Coronary artery (tissue), 2 donors: ENCODE results near the gene PTEN.
"Not testable (repeated sequence)": the region's sequence is repeated elsewhere in the genome, so short reads cannot be mapped to it uniquely, and the experiment has no call there.

Source experiments
- DNase-seq: peaks from one replicate; pipeline ENCODE4 v3.0.0-alpha.2; 2017; ENCODE audit warnings: low spot score
- H3K27ac ChIP-seq, 2 donors: fragments of 200-600 bp; sonication (generic); one replicate each; pipeline ENCODE4 v1.5.1; 2016 to 2019
- H3K4me3 ChIP-seq: fragments of 200-600 bp; sonication (generic); 2 replicates; pipeline ENCODE4 v1.5.1; 2016; ENCODE audit warnings: mild to moderate bottlenecking, moderate library complexity
- TF ChIP-seq, protein P1 (sequence below): fragments of 200-600 bp; sonication (generic); IDR thresholded peaks from one replicate; pipeline ENCODE4 v1.5.1; 2019; ENCODE audit warnings: antibody characterized with exemption

PTEN gene

DNA sequence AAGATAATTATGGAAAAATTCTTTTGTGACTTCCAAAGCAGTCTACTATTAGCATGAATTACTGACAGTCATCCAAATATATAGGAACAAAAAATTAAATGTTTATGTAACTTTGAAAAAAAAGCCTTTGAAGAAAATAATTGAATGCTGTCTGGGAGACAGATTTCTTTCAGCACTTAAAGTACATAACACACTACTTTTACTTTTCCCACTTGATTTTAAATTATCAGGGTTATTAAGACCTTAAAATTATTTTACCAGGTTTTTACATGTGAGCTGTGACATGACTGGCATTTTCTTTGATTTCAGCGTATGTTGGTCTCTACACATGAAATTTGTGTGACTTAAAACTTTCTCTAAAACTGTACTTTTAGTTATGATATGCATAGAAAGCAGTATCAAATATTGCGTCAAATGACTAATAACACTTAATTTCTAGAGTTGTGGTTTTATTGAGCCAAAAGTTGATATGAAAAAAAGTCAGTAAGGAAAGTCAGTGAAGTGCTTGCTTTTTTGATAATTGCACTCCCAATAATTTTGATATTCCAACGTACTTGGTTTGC is 3.1 kb downstream of the PTEN start:
- H3K4me3 ChIP-seq, result peak overlapping the region; percentile 92
- no peak for DNase-seq
- TF ChIP-seq, protein P1, sequence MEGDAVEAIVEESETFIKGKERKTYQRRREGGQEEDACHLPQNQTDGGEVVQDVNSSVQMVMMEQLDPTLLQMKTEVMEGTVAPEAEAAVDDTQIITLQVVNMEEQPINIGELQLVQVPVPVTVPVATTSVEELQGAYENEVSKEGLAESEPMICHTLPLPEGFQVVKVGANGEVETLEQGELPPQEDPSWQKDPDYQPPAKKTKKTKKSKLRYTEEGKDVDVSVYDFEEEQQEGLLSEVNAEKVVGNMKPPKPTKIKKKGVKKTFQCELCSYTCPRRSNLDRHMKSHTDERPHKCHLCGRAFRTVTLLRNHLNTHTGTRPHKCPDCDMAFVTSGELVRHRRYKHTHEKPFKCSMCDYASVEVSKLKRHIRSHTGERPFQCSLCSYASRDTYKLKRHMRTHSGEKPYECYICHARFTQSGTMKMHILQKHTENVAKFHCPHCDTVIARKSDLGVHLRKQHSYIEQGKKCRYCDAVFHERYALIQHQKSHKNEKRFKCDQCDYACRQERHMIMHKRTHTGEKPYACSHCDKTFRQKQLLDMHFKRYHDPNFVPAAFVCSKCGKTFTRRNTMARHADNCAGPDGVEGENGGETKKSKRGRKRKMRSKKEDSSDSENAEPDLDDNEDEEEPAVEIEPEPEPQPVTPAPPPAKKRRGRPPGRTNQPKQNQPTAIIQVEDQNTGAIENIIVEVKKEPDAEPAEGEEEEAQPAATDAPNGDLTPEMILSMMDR, result no peak
- peak overlapping the region; percentile 97 to 98 for H3K27ac ChIP-seq

DNA sequence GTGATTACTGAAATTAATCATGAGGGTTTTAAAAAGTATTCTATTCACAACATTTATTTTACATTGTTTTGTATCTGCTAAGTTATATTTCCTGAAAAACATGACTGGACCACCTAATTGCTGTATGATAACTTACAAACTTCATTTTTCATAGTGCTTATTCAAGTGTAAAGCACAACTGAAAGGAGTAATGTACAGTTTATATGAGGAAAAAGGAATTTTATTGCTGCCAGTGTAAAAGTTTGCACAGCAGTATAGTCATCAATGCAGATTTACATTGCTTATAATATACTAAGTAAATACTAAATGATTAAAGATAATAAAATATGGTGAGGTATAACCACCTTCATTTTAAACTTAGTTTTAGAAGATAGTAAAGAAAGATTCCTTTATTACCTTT is 4.0 kb downstream of the PTEN start:
- TF ChIP-seq, protein P1, result no peak
- H3K27ac ChIP-seq, result peak overlapping the region; percentile 97 to 98
- DNase-seq, result no peak

DNA sequence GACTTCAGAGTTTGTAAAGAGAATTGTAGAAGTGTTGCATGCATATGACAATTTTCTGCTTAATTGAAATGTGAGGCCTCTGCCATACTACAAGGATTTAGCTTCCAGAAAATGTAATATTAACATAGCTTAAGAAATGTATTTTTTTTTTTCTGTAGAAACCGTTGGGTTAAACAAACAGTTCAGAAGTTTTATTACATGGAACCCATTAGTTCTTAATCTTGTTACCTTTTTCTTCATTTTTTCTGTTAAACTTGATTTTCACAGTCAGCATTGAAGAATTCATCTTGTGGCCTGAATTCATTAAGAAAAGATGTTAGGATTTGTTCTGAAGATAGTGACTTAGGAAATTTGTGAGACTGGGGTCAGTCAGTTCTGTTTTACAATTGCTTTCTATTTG is 4.9 kb downstream of the PTEN start:
- Histone ChIP-seq H3K27ac (peak overlapping the region; percentile 27 to 98), H3K4me3 (peak overlapping the region; percentile 92)
- TF ChIP-seq, protein P1, result no peak
- no peak for DNase-seq

More for the DNA sequence above, 4.0 kb downstream of the PTEN start:
- H3K4me3 ChIP-seq, result peak overlapping the region; percentile 92

DNA sequence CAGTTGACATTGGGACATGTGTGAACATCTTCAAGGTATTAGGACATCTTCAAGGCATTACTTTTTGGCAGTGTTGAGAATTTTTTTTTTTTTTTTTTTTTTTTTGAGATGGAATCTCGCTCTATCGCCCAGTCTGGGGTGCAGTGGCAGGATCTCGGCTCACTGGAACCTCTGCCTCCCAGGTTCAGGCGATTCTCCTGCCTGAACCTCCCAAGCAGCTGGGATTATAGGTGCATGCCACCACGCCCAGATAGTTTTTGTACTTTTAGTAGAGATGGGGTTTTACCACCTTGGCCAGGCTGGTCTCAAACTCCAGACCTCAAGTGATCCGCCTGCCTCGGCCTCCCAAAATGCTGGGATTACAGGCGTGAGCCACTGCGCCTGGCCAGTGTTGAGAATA is 5.7 kb downstream of the PTEN start:
- DNase-seq, result not testable (repeated sequence)
- H3K4me3 ChIP-seq, result peak overlapping the region; percentile 92
- H3K27ac ChIP-seq, result peak overlapping the region; percentile 48 to 63

DNA sequence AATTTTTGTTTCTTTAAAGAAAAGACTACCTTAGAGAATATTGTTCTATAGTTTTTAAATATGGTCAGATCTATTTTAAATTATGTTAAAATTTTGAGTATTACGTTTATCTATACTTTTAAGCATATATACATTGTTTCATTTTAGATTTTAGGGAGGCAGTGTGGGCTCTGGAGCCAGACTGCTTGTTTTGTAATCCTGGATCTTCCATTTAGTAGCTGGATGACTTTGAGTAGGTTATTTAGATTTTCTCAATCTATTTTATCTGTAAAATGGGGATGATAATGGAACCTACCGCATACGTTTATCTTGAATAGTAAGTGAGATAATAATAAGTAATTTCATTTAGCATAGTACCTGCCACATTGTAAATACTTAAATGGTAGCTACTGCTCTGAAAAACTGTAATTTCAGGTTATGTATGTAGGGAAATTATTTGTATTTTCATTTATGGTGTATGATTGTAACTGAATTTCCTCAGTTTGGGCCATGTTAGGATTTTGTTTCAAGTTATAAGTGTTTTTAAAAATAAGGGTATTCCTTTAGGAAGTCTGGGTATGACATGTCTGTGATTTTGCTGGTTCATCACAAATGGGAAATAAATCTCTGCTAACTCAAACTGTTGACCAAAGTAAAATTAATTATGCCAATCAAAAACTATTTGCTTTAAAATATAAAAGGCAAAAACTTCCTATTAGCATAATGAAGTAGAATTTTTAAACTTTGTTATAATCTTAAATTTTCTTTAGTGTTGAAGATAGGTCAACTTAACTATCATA is 6.5 kb downstream of the PTEN start:
- no peak for DNase-seq
- H3K27ac ChIP-seq, result peak overlapping the region; percentile 36 to 48
- TF ChIP-seq, protein P1, result no peak
- H3K4me3 ChIP-seq, result peak overlapping the region; percentile 92

DNA sequence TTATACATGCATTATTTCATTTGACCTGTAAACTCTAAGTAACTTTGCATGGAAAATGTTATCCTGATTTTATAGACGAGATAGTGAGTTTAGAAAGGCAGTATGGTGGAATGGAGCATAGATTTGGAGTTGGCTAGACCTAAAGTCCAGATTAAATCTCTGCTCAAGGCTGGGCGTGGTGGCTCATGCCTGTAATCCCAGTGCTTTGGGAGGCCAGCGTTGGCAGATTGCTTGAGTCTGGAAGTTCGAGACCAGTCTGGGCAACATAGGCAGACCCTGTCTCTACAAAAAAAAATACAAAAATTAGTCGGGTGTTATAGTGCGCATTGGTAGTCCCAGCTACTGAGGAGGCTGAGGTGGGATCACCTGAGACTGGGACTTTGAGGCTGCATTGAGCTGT is 9.4 kb downstream of the PTEN start:
- Histone ChIP-seq H3K4me3 (peak overlapping the region; percentile 10), H3K27ac (peak overlapping the region in 1 of 2 donors; percentile 7)
- TF ChIP-seq, protein P1, result no peak
- no peak for DNase-seq

DNA sequence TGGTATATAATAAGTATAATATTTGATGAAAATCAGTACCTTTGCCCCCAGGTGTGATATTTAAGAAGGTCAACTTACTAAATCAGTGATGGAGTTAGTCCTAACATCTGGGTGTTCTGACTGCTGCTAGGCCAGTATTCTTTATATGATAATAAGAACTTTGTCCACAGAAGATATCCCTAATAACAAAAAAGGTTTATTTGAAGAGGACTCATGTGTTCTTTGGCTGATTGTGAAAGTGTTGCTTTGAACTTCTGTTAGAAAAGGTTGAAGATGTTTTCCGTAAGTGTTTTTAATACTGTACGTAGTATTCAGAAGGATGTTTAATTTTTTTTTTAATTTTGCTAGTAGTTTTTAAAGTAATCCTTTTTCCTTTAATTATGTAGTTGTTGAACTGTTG is 10.2 kb downstream of the PTEN start:
- TF ChIP-seq, protein P1, result no peak
- Histone ChIP-seq H3K27ac (no peak overlapping the region), H3K4me3 (peak overlapping the region; percentile 10)
- DNase-seq, result no peak
